Measurements from ENCODE around the gene PDYN.

PDYN gene

GRCh38 chr20:1931830-1932229 lies 62.0 kb downstream of the PDYN start:
- DNase-seq = no peak

GRCh38 chr20:1930165-1930564 lies 63.7 kb downstream of the PDYN start:
- DNase-seq = no peak

- no peak for DNase-seq
Measured at GRCh38 chr20:1929460-1929859, 64.4 kb downstream of the PDYN start.

- DNase-seq = no peak
Measured at GRCh38 chr20:1928782-1929181, 65.1 kb downstream of the PDYN start.
